PC-3 (cell line): ENCODE measurements around the gene CYP2A6. TPM values are rescaled to one million over a fixed set of nuclear protein-coding genes. Genes with fewer than 3 reads are reported as not detected.
A peak's percentile ranks its signal among the peaks of the same experiment; 100 is the strongest.

Experiments used
- ATAC-seq: fragments of 200-7000 bp; cut with Tn5 transposase; 2 replicates; pipeline ENCODE4 v1.9.1; 2020; ENCODE audit warnings: mild to moderate bottlenecking, moderate library complexity
- BruUV-seq: library from RNA; stranded (reverse); fragments of 400-500 nt; replicated peaks from 2 replicates; lab custom pipeline; 2021; lab: Mats Ljungman, UMichigan
- CTCF ChIA-PET: fragments of 300-600 bp; sonication (Branson Sonifier 250); formaldehyde crosslinking; loops from one replicate; lab custom pipeline; 2022; ENCODE audit warnings: antibody characterized with exemption; lab: Charles Lee
- POLR2A ChIA-PET: fragments of 300-600 bp; sonication (Branson Sonifier 250); formaldehyde crosslinking; loops from one replicate; lab custom pipeline; 2022; ENCODE audit warnings: antibody characterized with exemption; ENCODE audit not compliant: unreplicated experiment; lab: Charles Lee
- DNase-seq: peaks from one replicate; pipeline ENCODE4 v3.0.0-alpha.2; 2015
- H2AFZ ChIP-seq: fragments of 300-600 bp; sonication (generic); 2 replicates; pipeline ENCODE4 v1.6.0; 2016; ENCODE audit warnings: antibody characterized with exemption, low read length
- H3F3A ChIP-seq: fragments of 300-600 bp; sonication (generic); one replicate; pipeline ENCODE4 v1.6.0; 2017; ENCODE audit warnings: antibody characterized with exemption, low read length, control low read depth, mild to moderate bottlenecking; ENCODE audit not compliant: unreplicated experiment
- H3K27ac ChIP-seq: fragments of 300-600 bp; sonication (generic); 2 replicates; pipeline ENCODE4 v1.5.1; 2016; ENCODE audit warnings: mild to moderate bottlenecking, low read length
- H3K27me3 ChIP-seq: fragments of 300-600 bp; sonication (generic); 2 replicates; pipeline ENCODE4 v1.6.1; 2016; ENCODE audit warnings: low read length, mixed read lengths
- H3K36me3 ChIP-seq: fragments of 300-600 bp; sonication (generic); 2 replicates; pipeline ENCODE4 v1.6.1; 2016; ENCODE audit warnings: low read depth, mixed run types, low read length, mixed read lengths
- H3K4me1 ChIP-seq: fragments of 300-600 bp; sonication (generic); 2 replicates; pipeline ENCODE4 v1.5.1; 2016; ENCODE audit warnings: low read length; ENCODE audit not compliant: insufficient read depth
- H3K4me2 ChIP-seq: fragments of 300-600 bp; sonication (generic); 2 replicates; pipeline ENCODE4 v1.6.0; 2016; ENCODE audit warnings: low read length
- H3K4me3 ChIP-seq: fragments of 300-600 bp; sonication (generic); 2 replicates; pipeline ENCODE4 v1.5.1; 2016; ENCODE audit warnings: mild to moderate bottlenecking, low read length, mixed read lengths
- H3K79me2 ChIP-seq: fragments of 300-600 bp; sonication (generic); 2 replicates; pipeline ENCODE4 v1.6.1; 2017; ENCODE audit warnings: low read length, mixed read lengths
- H3K9ac ChIP-seq: fragments of 300-600 bp; sonication (generic); 2 replicates; pipeline ENCODE4 v1.6.0; 2016; ENCODE audit warnings: mild to moderate bottlenecking, low read length
- H3K9me2 ChIP-seq: fragments of 300-600 bp; sonication (generic); replicated peaks from 2 replicates; pipeline ENCODE4 v1.6.1; 2016; ENCODE audit warnings: mixed run types, low read length, mixed read lengths
- H3K9me3 ChIP-seq: fragments of 300-600 bp; sonication (generic); 2 replicates; pipeline ENCODE4 v1.6.1; 2016; ENCODE audit warnings: low read length, mixed read lengths
- H4K20me1 ChIP-seq: fragments of 300-600 bp; sonication (generic); 2 replicates; pipeline ENCODE4 v1.6.1; 2016; ENCODE audit warnings: low read length, mixed read lengths
- CTCF ChIP-seq: fragments of 300-600 bp; sonication (generic); conservative IDR thresholded peaks from 2 replicates; pipeline ENCODE4 v1.5.1; 2017; ENCODE audit warnings: antibody characterized with exemption, low read depth, mild to moderate bottlenecking, low read length
- EZH2 ChIP-seq: fragments of 300-600 bp; sonication (generic); IDR thresholded peaks from one replicate; pipeline ENCODE4 v1.6.1; 2017; ENCODE audit warnings: antibody characterized with exemption, mild to moderate bottlenecking, low read length; ENCODE audit not compliant: unreplicated experiment
- intact Hi-C: fragments of 100-400 bp; cut with micrococcal nuclease; formaldehyde crosslinking; loops from 2 replicates; pipeline ENCODE4 v1.9.0; 2023
- total RNA-seq: library from RNA; depleted of rRNA; stranded (reverse); fragments of >200 nt; gene quantifications from 2 replicates; pipeline ENCODE4 v1.2.3, GENCODE V29; 2014

CYP2A6 gene
- total RNA-seq, 1 experiment from 2014 or later = not detected

- intact Hi-C loops = no loop called here
- H3K36me3 ChIP-seq = peaks cover 6% of the 10 kb centered on the region
- H2AFZ ChIP-seq = no peak overlapping the region
- no peak overlapping the region for H3K27ac ChIP-seq
- H3K9me3 ChIP-seq = no peaks in the 10 kb centered on the region
- BruUV-seq = no TSS peak
- peak; percentile 49 for DNase-seq
- H3K4me2 ChIP-seq = no peak overlapping the region
- H3K9ac ChIP-seq = no peak overlapping the region
- H4K20me1 ChIP-seq = 0 out of 2 replicates have a peak, but pooled peaks cover 7% of the 10 kb centered on the region
- H3F3A ChIP-seq = no peaks in the 10 kb centered on the region
- H3K9me2 ChIP-seq = no peaks in the 10 kb centered on the region
- H3K79me2 ChIP-seq = peaks cover 32% of the 10 kb centered on the region
- H3K27me3 ChIP-seq = no peaks in the 10 kb centered on the region
- peak; percentile 54 for ATAC-seq
- CTCF ChIA-PET = interaction anchor here (0.7 kb wide), 1 partner anchor 9 kb away, joined by 3 read pairs; the partner anchor contains the start of gene EGLN2
- POLR2A ChIA-PET = no interaction called here
- H3K4me1 ChIP-seq = peaks cover 12% of the 10 kb centered on the region; the same call in 1 of the 2 replicates
- TF ChIP-seq CTCF (peak; percentile 59), EZH2 (no peak)
- H3K4me3 ChIP-seq = no peak overlapping the region
These were observed 42.9 kb downstream of the CYP2A6 start for GRCh38 chr19:40807147-40808020.

- H3F3A ChIP-seq = no peaks in the 10 kb centered on the region
- no TSS peak for BruUV-seq
- no peaks in the 10 kb centered on the region for H3K9me2 ChIP-seq
- H3K4me3 ChIP-seq = no peak overlapping the region
- intact Hi-C loops = no loop called here
- no peak overlapping the region for H2AFZ ChIP-seq
- no peak for DNase-seq
- peaks cover 6% of the 10 kb centered on the region for H3K36me3 ChIP-seq
- peak; percentile 25; the same call in 1 of the 2 replicates for ATAC-seq
- no peaks in the 10 kb centered on the region for H3K27me3 ChIP-seq
- CTCF ChIA-PET = no interaction called here
- peaks cover 11% of the 10 kb centered on the region; the same call in 1 of the 2 replicates for H4K20me1 ChIP-seq
- no peak overlapping the region for H3K9ac ChIP-seq
- POLR2A ChIA-PET = interaction anchor here (0.5 kb wide), 1 partner anchor 54 kb away, joined by 3 read pairs; no protein-coding TSS in a partner anchor
- TF ChIP-seq EZH2 (no peak), CTCF (peak; percentile 42)
- peaks cover 19% of the 10 kb centered on the region; the same call in 1 of the 2 replicates for H3K4me1 ChIP-seq
- no peaks in the 10 kb centered on the region for H3K9me3 ChIP-seq
- H3K79me2 ChIP-seq = peaks cover 40% of the 10 kb centered on the region
- H3K27ac ChIP-seq = no peak overlapping the region
- no peak overlapping the region for H3K4me2 ChIP-seq
These were observed 43.7 kb downstream of the CYP2A6 start for GRCh38 chr19:40806423-40807146.
